WTC11 (cell line): ENCODE data around the gene LILRB1.
"Not testable (repeated sequence)": the region's sequence is repeated elsewhere in the genome, so short reads cannot be mapped to it uniquely, and the experiment has no call there.

Experiments
- CTCF ChIP-seq: fragments of 200-600 bp; IDR thresholded peaks from 2 replicates; pipeline ENCODE4 v1.8.0; 2022; ENCODE audit warnings: antibody characterized with exemption
- ESRRA ChIP-seq: sonication (generic); formaldehyde crosslinking; IDR thresholded peaks from 2 replicates; pipeline ENCODE4 v1.8.1; 2022; ENCODE audit warnings: mild to moderate bottlenecking, missing genetic modification reagents, borderline replicate concordance
- JUN ChIP-seq: sonication (generic); formaldehyde crosslinking; IDR thresholded peaks from 2 replicates; pipeline ENCODE4 v1.8.0; 2023; ENCODE audit warnings: mild to moderate bottlenecking, missing genetic modification reagents
- KAT7 ChIP-seq: sonication (generic); formaldehyde crosslinking; IDR thresholded peaks from 2 replicates; pipeline ENCODE4 v1.8.1; 2023; ENCODE audit warnings: missing genetic modification reagents, mild to moderate bottlenecking, borderline replicate concordance
- MAX ChIP-seq: sonication (generic); formaldehyde crosslinking; IDR thresholded peaks from 2 replicates; pipeline ENCODE4 v1.8.0; 2022; ENCODE audit warnings: mild to moderate bottlenecking, missing genetic modification reagents
- OVOL2 ChIP-seq: fragments of 250-450 bp; sonication (Bioruptor Pico); IDR thresholded peaks from 2 replicates; pipeline ENCODE4 v1.9.0; 2021; ENCODE audit warnings: mild to moderate bottlenecking, borderline replicate concordance
- ZNF671 ChIP-seq: fragments of 250-450 bp; sonication (Bioruptor Pico); IDR thresholded peaks from 2 replicates; pipeline ENCODE4 v1.8.0; 2021; ENCODE audit warnings: mild to moderate bottlenecking
- TF ChIP-seq, protein P1 (sequence below): sonication (generic); formaldehyde crosslinking; IDR thresholded peaks from 2 replicates; pipeline ENCODE4 v1.8.1; 2023; ENCODE audit warnings: mild to moderate bottlenecking, missing genetic modification reagents, moderate library complexity

DNA sequence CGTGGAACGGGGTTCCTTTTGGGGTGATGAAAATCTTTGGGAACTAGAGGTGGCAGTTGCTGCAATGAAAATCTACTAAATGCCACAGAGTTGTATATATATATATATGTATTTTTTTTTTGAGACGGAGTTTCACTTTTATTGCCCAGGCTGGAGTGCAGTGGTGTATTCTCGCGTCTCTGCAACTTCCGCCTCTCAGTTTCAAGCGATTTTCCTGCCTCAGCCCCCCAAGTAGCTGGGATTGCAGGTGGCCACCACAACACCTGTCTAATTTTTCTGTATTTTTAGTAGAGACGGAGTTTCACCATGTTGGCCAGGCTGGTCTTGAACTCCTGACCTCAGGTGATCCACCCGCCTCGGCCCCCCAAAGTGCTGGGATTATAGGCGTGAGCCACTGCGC is 51.3 kb downstream of the LILRB1 start:
- not testable (repeated sequence) for TF ChIP-seq CTCF; MAX (CRISPR knock-in tag); ESRRA (CRISPR knock-in tag); OVOL2 (CRISPR knock-in tag); KAT7 (CRISPR knock-in tag); ZNF671; JUN (CRISPR knock-in tag)
- TF ChIP-seq, protein P1, sequence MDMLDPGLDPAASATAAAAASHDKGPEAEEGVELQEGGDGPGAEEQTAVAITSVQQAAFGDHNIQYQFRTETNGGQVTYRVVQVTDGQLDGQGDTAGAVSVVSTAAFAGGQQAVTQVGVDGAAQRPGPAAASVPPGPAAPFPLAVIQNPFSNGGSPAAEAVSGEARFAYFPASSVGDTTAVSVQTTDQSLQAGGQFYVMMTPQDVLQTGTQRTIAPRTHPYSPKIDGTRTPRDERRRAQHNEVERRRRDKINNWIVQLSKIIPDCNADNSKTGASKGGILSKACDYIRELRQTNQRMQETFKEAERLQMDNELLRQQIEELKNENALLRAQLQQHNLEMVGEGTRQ: not testable (repeated sequence)
